Nephron progenitor cell (in vitro differentiated cells): ENCODE results near the gene VWA3A.
A peak's percentile ranks its signal among the peaks of the same experiment; 100 is the strongest.

Experiments used
- DNase-seq: peaks from one replicate; pipeline ENCODE4 v3.0.0; 2021
- H3K27ac Mint-ChIP-seq: 2 replicates; pipeline ENCODE4 v1.8.0; 2021; ENCODE audit warnings: mild to moderate bottlenecking, moderate library complexity, mixed read lengths
- H3K27me3 Mint-ChIP-seq: 2 replicates; pipeline ENCODE4 v1.8.0; 2021; ENCODE audit warnings: mild to moderate bottlenecking, low read depth, mixed read lengths; ENCODE audit not compliant: poor library complexity
- H3K36me3 Mint-ChIP-seq: 2 replicates; pipeline ENCODE4 v1.8.0; 2021; ENCODE audit warnings: low read depth, mixed read lengths
- H3K4me1 Mint-ChIP-seq: 2 replicates; pipeline ENCODE4 v1.8.0; 2021; ENCODE audit warnings: mixed read lengths
- H3K4me3 Mint-ChIP-seq: 2 replicates; pipeline ENCODE4 v1.8.0; 2021; ENCODE audit warnings: mild to moderate bottlenecking, moderate library complexity, mixed read lengths
- H3K9me3 Mint-ChIP-seq: 2 replicates; pipeline ENCODE4 v1.8.0; 2021; ENCODE audit warnings: mild to moderate bottlenecking, moderate library complexity, mixed read lengths
- TF ChIP-seq, protein P1 (sequence below): fragments of 200-600 bp; sonication (generic); IDR thresholded peaks from 2 replicates; pipeline ENCODE4 v1.5.0; 2021; ENCODE audit warnings: antibody characterized with exemption

The VWA3A gene

DNA sequence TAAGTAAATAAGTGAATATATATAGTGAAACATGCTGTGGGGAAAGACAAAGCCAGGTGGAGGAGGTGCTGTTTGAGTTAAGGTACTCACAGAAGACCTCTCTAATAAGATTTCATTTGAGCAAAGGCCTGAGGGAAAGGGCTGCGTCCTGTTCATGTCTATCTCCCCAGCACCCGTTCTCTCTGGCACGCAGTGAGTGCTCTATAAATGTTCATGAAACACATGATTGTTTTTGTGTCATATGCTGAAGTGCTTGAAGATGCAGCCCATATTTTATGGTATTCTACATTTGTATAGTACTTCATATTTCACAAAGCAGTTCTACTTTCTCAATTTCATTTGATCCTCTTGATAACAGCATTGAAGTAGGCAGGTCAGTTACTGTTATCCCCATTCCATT lies 990 bp downstream of the VWA3A start:
- Mint-ChIP-seq H3K27me3 (peaks cover 9% of the 10 kb centered on the region), H3K36me3 (no peaks in the 10 kb centered on the region), H3K4me1 (peaks cover 19% of the 10 kb centered on the region), H3K4me3 (no peak overlapping the region), H3K27ac (no peak overlapping the region), H3K9me3 (no peaks in the 10 kb centered on the region)
- DNase-seq: no peak
- TF ChIP-seq, protein P1, sequence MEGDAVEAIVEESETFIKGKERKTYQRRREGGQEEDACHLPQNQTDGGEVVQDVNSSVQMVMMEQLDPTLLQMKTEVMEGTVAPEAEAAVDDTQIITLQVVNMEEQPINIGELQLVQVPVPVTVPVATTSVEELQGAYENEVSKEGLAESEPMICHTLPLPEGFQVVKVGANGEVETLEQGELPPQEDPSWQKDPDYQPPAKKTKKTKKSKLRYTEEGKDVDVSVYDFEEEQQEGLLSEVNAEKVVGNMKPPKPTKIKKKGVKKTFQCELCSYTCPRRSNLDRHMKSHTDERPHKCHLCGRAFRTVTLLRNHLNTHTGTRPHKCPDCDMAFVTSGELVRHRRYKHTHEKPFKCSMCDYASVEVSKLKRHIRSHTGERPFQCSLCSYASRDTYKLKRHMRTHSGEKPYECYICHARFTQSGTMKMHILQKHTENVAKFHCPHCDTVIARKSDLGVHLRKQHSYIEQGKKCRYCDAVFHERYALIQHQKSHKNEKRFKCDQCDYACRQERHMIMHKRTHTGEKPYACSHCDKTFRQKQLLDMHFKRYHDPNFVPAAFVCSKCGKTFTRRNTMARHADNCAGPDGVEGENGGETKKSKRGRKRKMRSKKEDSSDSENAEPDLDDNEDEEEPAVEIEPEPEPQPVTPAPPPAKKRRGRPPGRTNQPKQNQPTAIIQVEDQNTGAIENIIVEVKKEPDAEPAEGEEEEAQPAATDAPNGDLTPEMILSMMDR: no peak

DNA sequence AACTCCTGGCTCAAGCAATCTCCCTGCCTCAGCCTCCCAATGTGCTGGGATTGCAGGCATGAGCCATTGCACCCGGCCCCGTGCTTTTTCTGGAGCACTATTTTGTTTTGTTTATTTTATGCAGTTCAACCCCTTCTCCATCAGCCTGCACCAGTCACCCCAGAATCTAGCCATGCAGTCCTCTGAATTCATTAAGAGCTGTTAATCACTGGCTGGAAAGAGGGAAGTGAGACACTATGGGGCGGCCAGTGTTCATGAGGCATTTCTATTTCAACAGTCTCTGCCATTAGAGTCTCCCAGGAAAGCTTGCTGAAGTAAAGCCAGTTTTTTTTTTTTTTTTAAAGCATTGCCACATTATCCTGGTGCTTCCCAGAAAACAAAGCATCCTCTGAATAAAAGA lies 1.7 kb downstream of the VWA3A start:
- Mint-ChIP-seq H3K27me3 (peaks cover 9% of the 10 kb centered on the region), H3K9me3 (no peaks in the 10 kb centered on the region), H3K27ac (no peak overlapping the region), H3K4me3 (no peak overlapping the region), H3K36me3 (no peaks in the 10 kb centered on the region), H3K4me1 (peaks cover 19% of the 10 kb centered on the region)
- DNase-seq: no peak
- TF ChIP-seq, protein P1: no peak

DNA sequence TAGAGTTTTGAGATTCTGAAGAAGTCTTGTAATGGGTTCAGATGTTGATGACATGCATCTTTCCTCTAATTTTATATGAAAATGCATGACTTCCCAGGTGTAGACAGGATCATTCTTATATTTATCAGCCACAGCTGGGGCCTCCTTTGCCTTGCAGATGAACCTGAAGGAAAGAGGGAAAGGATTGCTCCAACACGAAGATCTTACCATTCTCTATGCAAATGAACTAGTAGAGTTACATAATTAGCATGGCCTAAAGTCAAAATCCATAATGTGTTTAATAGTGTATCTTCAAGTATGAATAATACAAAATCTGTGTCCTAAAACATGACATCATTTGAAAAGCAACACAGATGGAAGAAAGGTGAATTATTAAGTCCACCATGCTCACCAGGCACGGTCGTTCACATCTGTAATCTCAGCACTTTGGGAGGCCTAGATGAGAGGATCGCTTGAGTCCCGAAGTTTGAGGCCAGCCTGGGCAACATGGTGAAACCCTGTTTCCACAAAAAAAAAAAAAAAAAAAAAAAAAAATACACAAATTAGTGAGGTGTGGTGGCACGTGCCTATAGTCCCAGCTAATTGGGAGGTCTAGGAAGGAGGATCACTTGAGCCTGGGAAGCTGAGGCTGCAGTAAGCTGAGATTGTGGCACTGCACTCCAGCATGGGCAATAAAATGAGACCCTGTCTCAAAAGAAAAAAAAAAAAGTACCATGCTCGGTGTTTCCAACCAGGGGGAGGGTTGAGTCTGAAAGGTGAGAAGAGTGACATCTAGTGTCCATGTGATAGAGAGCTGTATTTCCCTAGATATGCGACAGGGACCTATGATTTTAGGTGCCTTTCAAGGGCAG lies 6.3 kb downstream of the VWA3A start:
- H3K9me3 Mint-ChIP-seq: no peaks in the 10 kb centered on the region
- H3K27me3 Mint-ChIP-seq: peaks cover 16% of the 10 kb centered on the region
- no peak overlapping the region for H3K27ac Mint-ChIP-seq
- TF ChIP-seq, protein P1: peak; percentile 50
- H3K36me3 Mint-ChIP-seq: no peaks in the 10 kb centered on the region
- peak; percentile 23 for DNase-seq
- no peaks in the 10 kb centered on the region for H3K4me1 Mint-ChIP-seq
- H3K4me3 Mint-ChIP-seq: no peak overlapping the region

DNA sequence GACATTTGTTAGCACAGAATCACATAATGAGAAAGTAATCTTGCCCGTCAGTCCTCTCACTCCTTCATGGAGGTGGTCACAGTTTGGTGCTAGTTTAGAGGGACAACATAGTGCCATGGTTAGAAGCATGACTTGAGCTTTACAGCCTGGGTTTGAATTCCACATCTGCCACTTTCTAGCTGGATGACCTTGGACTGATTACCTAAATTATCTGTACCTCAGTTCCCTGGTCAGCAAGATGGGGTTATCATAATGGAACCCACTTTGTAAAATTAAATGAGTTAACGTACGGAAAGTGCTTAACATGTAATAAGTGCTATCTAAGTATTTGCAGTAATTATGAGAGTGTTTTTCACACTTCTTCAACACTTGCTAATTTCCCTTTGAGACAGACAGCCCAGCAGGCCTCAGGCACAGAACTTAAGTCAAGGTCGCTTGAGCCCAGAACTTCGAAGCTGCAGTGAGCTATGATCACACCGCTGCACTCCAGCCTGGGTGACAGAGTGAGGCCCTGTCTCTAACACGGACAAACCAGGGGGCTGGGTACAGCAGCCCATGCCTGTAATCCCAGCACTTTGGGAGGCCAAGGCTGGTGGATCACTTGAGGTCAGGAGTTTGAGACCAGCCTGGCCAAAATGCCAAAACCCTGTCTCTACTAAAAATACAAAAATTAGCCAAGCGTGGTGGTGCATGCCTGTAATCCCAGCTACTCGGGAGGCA lies 7.1 kb downstream of the VWA3A start:
- Mint-ChIP-seq H3K4me1 (no peaks in the 10 kb centered on the region), H3K27ac (no peak overlapping the region), H3K4me3 (no peak overlapping the region), H3K27me3 (peaks cover 16% of the 10 kb centered on the region), H3K36me3 (no peaks in the 10 kb centered on the region), H3K9me3 (no peaks in the 10 kb centered on the region)
- DNase-seq: no peak
- TF ChIP-seq, protein P1: no peak

DNA sequence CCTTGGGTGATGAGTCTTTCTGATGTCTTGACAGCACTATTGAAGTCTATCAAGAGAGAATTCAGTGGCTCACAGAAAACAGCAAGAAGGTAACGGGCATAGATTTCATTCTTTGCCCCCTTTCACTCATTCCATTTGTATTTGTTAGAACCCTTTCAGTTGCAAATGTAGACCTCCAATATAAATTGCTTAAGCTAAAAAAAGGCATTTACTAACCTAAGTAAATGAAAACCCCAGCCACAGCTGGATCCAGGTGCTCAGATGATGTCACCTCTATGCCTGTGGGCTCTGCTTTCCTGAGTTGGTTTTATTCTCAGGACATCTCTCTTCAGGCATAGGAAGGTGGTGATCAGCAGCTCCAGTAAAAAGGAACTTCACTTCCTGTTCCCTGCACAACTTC lies 11.1 kb downstream of the VWA3A start:
- Mint-ChIP-seq H3K4me3 (no peak overlapping the region), H3K4me1 (no peaks in the 10 kb centered on the region), H3K27ac (no peak overlapping the region), H3K27me3 (peaks cover 27% of the 10 kb centered on the region), H3K9me3 (no peaks in the 10 kb centered on the region), H3K36me3 (no peaks in the 10 kb centered on the region)
- TF ChIP-seq, protein P1: no peak
- no peak for DNase-seq
